ENCODE data around the gene CXCL1. TPM values are rescaled to one million over a fixed set of nuclear protein-coding genes. Genes with fewer than 3 reads are reported as not detected.

CXCL1 gene
- total RNA-seq, 1 experiment from 2014 or later = not detected

DNA sequence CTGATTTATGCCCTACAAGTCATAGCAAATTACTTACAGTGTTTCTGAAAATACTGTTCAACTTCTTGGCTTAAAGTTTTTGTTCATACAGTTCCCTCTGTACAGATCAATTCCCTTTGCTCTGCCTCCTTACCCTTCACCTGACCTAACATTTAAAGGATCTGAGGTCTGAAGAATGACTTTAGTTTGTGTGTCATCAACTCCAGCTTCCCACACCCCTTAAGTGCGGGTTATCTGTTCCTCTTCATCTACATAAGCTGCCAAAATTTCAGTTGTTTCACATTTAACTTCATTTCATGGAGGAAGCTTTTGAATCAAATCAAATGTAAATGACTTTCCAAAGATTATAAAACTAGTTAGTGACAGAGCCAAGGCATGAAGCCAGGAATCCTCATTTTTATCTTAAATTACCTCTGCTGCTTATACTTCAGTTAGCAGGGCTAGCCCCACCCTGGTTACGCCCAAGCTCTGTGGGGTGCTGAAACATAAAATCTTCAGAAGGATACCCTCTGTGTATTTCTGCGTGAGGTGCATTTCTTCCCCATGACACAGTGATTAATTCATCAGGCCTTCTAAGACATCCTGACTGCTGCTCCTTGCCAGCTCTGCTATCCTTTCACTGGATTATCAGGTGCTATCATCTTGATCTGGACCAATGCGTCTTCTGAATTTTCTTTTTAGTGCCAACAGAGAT is 16.5 kb downstream of the CXCL1 start:
- ChIA-PET POLR2A (no interaction called here), CTCF (no interaction called here)
- no peak overlapping the region for H3K27ac Mint-ChIP-seq (ENCODE audit: unreplicated experiment)

DNA sequence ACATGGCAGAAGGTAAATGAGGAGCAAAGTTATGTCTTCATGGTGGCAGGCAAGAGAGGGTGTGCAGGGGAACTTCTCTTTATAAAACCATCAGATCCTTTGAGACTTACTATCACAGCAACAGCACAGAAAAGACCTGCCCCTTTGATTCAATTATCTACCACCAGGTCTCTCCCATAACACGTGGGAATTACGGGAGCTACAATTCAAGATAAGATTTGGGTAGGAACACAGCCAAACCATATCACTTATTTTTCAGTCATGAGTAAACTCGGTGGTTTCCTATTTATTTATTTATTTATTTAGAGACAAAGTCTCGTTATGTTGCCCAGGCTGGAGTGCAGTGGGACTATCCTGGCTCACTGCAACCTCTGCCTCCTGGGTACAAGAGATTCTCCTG is 22.1 kb downstream of the CXCL1 start:
- Mint-ChIP-seq H3K9me3 (ENCODE audit: unreplicated experiment) (no peaks in the 10 kb centered on the region), H3K27ac (ENCODE audit: unreplicated experiment) (no peak overlapping the region), H3K27me3 (ENCODE audit: insufficient read depth, unreplicated experiment) (no peaks in the 10 kb centered on the region), H3K4me1 (ENCODE audit: low read depth, unreplicated experiment) (peaks cover 7% of the 10 kb centered on the region), H3K4me3 (ENCODE audit: unreplicated experiment) (no peak overlapping the region), H3K36me3 (ENCODE audit: insufficient read depth, unreplicated experiment) (no peaks in the 10 kb centered on the region)
- Histone ChIP-seq H3K4me1 (peaks cover 29% of the 10 kb centered on the region), H3K36me3 (ENCODE audit: control insufficient read depth, insufficient read depth, low read length) (no peaks in the 10 kb centered on the region), H3K9me3 (no peaks in the 10 kb centered on the region), H3K4me3 (ENCODE audit: low read depth, low read length) (no peak overlapping the region), H3K27me3 (replicated peaks; ENCODE audit: control insufficient read depth, insufficient read depth, low read length) (no peaks in the 10 kb centered on the region)
- no TSS peak for BruUV-seq (replicated peaks)
- no peak for DNase-seq
- TF ChIP-seq, protein P1, sequence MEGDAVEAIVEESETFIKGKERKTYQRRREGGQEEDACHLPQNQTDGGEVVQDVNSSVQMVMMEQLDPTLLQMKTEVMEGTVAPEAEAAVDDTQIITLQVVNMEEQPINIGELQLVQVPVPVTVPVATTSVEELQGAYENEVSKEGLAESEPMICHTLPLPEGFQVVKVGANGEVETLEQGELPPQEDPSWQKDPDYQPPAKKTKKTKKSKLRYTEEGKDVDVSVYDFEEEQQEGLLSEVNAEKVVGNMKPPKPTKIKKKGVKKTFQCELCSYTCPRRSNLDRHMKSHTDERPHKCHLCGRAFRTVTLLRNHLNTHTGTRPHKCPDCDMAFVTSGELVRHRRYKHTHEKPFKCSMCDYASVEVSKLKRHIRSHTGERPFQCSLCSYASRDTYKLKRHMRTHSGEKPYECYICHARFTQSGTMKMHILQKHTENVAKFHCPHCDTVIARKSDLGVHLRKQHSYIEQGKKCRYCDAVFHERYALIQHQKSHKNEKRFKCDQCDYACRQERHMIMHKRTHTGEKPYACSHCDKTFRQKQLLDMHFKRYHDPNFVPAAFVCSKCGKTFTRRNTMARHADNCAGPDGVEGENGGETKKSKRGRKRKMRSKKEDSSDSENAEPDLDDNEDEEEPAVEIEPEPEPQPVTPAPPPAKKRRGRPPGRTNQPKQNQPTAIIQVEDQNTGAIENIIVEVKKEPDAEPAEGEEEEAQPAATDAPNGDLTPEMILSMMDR (IDR thresholded peaks at IDR 0.05; ENCODE audit: insufficient read depth in 1 of 2, low read depth in 1 of 2, low read length in 1 of 2, severe bottlenecking in 1 of 2, unreplicated experiment in 1 of 2) = no peak
- intact Hi-C loops (cut with micrococcal nuclease; ENCODE audit: unreplicated experiment) = no loop called here
- ChIA-PET POLR2A (no interaction called here), CTCF (no interaction called here)

More for the DNA sequence above, 16.5 kb downstream of the CXCL1 start:
- TF ChIP-seq, protein P1 (IDR thresholded peaks at IDR 0.05; ENCODE audit: insufficient read depth in 1 of 2, low read depth in 1 of 2, low read length in 1 of 2, severe bottlenecking in 1 of 2, unreplicated experiment in 1 of 2) = no peak
- no peak for DNase-seq
- Mint-ChIP-seq H3K27me3 (ENCODE audit: insufficient read depth, unreplicated experiment) (peaks cover 6% of the 10 kb centered on the region), H3K4me3 (ENCODE audit: unreplicated experiment) (no peak overlapping the region), H3K9me3 (ENCODE audit: unreplicated experiment) (no peaks in the 10 kb centered on the region), H3K4me1 (ENCODE audit: low read depth, unreplicated experiment) (no peaks in the 10 kb centered on the region), H3K36me3 (ENCODE audit: insufficient read depth, unreplicated experiment) (no peaks in the 10 kb centered on the region)
- intact Hi-C loops (cut with micrococcal nuclease; ENCODE audit: unreplicated experiment) = no loop called here
- no peaks in the 10 kb centered on the region for H3K4me1 ChIP-seq
- no peaks in the 10 kb centered on the region for H3K9me3 ChIP-seq
- H3K36me3 ChIP-seq (ENCODE audit: control insufficient read depth, insufficient read depth, low read length) = no peaks in the 10 kb centered on the region
- H3K4me3 ChIP-seq (ENCODE audit: low read depth, low read length) = no peak overlapping the region
- no TSS peak for BruUV-seq (replicated peaks)
- no peaks in the 10 kb centered on the region for H3K27me3 ChIP-seq (replicated peaks; ENCODE audit: control insufficient read depth, insufficient read depth, low read length)

GRCh38 chr4:73891739-73892405 is 22.7 kb downstream of the CXCL1 start:
- Mint-ChIP-seq H3K27me3 (ENCODE audit: insufficient read depth, unreplicated experiment) (no peaks in the 10 kb centered on the region), H3K4me3 (ENCODE audit: unreplicated experiment) (peak overlapping the region; percentile 34), H3K36me3 (ENCODE audit: insufficient read depth, unreplicated experiment) (no peaks in the 10 kb centered on the region), H3K27ac (ENCODE audit: unreplicated experiment) (peak overlapping the region; percentile 56), H3K4me1 (ENCODE audit: low read depth, unreplicated experiment) (peaks cover 7% of the 10 kb centered on the region), H3K9me3 (ENCODE audit: unreplicated experiment) (no peaks in the 10 kb centered on the region)
- CTCF ChIA-PET = no interaction called here
- no peaks in the 10 kb centered on the region for H3K27me3 ChIP-seq (replicated peaks; ENCODE audit: control insufficient read depth, insufficient read depth, low read length)
- TF ChIP-seq, protein P1 (IDR thresholded peaks at IDR 0.05; ENCODE audit: insufficient read depth in 1 of 2, low read depth in 1 of 2, low read length in 1 of 2, severe bottlenecking in 1 of 2, unreplicated experiment in 1 of 2) = no peak
- no peaks in the 10 kb centered on the region for H3K9me3 ChIP-seq
- no TSS peak for BruUV-seq (replicated peaks)
- POLR2A ChIA-PET = no interaction called here
- H3K36me3 ChIP-seq (ENCODE audit: control insufficient read depth, insufficient read depth, low read length) = no peaks in the 10 kb centered on the region
- DNase-seq = peak in 1 of 2 experiments; percentile 23
- intact Hi-C loops (cut with micrococcal nuclease; ENCODE audit: unreplicated experiment) = no loop called here
- peaks cover 30% of the 10 kb centered on the region for H3K4me1 ChIP-seq
- H3K4me3 ChIP-seq (ENCODE audit: low read depth, low read length) = no peak overlapping the region

Data from Caco-2 (cell line).